ENCODE results near the gene ARVCF.

DNA sequence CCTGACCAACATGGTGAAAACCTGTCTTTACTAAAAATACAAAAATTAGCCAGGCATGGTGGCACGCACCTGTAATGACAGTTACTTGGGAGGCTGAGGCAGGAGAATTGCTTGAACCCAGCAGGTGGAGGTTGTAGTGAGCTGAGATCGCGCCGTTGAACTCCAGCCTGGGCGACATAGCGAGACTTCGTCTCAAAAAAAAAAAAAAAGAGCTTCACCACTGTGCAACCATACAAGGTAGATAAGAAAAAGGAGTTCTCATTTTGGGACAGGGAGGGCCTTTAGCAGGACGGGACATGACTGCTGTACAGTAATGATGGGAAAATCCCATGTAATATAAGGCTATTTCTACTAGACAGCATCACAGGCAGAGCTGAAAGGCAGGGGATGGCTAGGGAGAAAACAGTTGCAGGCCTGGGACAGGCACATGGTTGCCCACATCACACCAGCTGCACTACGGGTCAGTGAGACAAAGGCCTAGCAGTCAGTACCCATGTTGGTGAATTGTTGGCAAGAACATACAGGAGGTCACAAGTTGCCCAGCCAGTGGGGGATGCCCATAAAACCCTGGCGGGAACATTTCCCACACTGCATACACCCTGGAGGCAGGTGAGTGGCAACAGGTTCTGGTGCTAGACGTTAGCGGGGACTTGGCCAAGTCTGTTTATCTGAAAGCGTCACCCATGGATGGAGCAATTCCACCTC, 9.7 kb upstream of the ARVCF start:
- TF ChIP-seq, protein P1, sequence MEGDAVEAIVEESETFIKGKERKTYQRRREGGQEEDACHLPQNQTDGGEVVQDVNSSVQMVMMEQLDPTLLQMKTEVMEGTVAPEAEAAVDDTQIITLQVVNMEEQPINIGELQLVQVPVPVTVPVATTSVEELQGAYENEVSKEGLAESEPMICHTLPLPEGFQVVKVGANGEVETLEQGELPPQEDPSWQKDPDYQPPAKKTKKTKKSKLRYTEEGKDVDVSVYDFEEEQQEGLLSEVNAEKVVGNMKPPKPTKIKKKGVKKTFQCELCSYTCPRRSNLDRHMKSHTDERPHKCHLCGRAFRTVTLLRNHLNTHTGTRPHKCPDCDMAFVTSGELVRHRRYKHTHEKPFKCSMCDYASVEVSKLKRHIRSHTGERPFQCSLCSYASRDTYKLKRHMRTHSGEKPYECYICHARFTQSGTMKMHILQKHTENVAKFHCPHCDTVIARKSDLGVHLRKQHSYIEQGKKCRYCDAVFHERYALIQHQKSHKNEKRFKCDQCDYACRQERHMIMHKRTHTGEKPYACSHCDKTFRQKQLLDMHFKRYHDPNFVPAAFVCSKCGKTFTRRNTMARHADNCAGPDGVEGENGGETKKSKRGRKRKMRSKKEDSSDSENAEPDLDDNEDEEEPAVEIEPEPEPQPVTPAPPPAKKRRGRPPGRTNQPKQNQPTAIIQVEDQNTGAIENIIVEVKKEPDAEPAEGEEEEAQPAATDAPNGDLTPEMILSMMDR (conservative IDR thresholded peaks at IDR 0.05 in 1 of 2, IDR thresholded peaks at IDR 0.05 in 1 of 2; ENCODE audit: extremely low read depth in 1 of 2, insufficient read depth in 1 of 2, low read depth in 1 of 2, low read length in 2 of 2): no peak
- TF ChIP-seq EZH2 (IDR thresholded peaks at IDR 0.05; ENCODE audit: borderline replicate concordance, low read length): no peak

Measured in mammary epithelial cell (primary cell).